ENCODE results near the gene SPOCD1.

SPOCD1 gene

DNA sequence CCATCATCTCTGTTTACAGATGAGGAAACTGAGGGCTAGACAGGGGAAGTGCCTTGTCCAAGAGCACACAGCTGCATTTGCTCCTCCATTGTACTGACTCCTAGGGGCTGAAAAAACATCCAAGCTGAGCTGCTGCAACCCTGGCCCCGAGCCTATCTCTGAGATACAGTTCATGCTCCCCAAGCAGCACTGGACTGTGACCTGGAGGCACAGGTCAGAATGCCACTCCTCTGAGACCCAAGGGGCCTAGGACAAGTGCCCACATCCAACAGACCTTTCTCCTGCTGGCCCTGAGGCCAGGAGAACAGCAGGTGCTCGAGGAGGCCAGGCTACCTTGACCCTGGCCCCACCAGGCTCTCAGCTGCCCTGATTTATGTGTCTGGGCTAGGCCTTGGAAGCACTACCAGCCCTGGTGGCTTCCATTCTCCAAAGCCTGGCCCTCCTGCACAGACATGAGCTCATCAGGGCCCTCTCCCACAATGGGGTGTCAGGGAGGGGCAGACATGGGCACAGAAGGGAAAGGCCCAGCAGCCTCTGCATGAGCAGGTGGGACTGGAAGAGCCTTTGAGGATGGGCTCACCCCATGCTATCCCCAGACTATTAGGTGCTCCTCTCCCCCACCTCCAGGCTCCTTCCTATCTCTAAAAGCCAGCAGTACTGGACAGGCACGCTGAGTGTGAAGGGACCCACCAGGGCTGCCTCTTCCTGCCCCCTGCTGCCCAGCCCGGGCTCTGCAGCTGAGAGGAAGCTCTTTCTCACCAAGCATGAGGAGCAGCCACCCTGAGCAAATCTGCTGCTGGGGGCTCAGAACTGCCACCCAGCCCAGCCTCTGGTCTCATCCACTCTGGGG lies 70.5 kb downstream of the SPOCD1 start:
- DNase-seq (ENCODE audit: insufficient read length, low spot score), result peak; percentile 66
- FAIRE-seq, result no peak

DNA sequence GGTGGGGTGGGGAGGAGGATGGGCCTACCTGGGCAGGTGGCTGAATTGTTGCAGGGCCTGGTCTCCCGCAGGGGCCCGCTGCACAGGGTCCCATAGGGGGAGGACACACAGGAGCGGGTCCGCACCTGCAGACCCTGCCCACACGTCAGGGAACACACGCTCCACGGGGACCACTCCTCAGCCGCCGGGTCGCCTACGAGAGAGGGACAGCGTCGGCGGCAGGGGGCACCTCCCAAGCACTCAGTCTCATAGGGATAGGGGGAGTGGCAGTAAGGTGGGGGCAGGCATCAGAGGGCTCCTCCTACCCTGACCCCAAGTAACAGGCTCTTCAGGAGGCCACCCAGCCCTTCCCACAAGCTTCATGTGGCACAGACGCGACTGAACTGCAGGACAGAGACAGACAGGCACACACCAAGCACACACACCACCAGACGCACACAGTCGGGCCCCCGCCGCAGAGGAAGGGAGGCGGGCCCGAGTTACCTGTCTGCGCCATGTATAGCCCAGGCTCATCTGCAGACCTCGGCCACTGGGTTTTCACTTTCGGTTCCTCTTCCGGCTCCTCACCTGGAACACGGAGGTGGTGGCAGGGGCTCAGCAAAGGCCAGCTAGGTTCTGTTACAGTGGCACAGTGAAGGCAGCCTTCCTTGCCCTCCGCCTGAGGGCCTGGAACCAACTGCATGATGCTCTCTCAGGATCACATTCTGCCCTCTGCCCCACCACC lies 71.5 kb downstream of the SPOCD1 start:
- no peak for DNase-seq (ENCODE audit: insufficient read length, low spot score)
- FAIRE-seq, result no peak

DNA sequence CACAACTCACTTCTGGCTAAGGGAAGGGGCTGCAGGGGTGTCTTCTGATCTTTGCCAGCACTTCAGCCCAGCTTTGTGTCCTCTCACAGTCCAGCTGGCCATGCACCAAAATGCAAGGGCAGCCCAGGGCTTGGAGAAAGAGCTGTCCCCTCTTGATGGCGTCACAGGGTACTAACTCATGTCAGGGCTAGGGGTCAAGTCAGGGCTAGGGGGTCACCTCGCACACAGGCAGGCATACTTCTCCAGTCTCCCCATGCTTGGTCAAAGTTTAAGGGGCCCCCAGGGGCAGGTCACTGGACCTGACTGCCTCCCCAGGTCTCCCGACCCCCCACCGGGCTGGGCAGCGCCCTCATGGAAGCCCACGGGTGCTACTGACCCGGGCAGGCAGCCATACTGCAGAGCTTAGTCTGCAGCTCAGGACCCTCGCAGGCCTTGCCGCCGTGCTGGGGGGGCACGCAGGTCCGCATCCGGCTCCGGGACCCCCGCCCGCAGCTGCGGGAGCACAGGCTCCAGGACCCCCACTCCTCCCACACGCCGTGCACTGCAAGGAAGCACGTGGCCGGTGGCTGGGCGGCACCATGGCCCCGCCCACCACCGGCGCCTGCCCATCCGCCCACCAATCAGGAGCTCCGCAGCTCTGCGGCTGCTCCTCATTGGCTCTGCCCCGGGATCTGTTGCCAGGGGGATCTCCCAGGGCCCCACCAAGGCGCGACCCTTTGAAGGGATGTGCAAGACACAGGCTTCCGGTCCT lies 73.2 kb downstream of the SPOCD1 start:
- no peak for FAIRE-seq

More for the DNA sequence above, 73.2 kb downstream of the SPOCD1 start:
- DNase-seq (ENCODE audit: insufficient read length, low spot score), result no peak
